Lung microvascular endothelial cell (primary cell): ENCODE results near the gene CIP2A. TPM values are rescaled to one million over a fixed set of nuclear protein-coding genes. Genes with fewer than 3 reads are reported as not detected.

ENCODE experiments used
- DNase-seq, 2 donors: peaks; one replicate each; pipeline versions ENCODE4 v3.0.0 to v3.0.0-alpha.2; 2010; ENCODE audit warnings: low read depth in 2 of 2
- total RNA-seq: library from RNA; depleted of rRNA; stranded (reverse); fragments of >200 nt; gene quantifications from 2 replicates; pipeline ENCODE4 v1.2.1, GENCODE V29; 2014

Gene CIP2A
- total RNA-seq, 1 donor from 2014 or later: 5.0 TPM

GRCh38 chr3:108511490-108511889, 77.7 kb downstream of the CIP2A start:
- DNase-seq: no peak

- DNase-seq: no peak
Observed at GRCh38 chr3:108511055-108511454, 78.2 kb downstream of the CIP2A start.

- DNase-seq: no peak
Observed at GRCh38 chr3:108510496-108510895, 78.7 kb downstream of the CIP2A start, which contains the start of gene MYH15. MYH15 (minus strand) TSS chr3:108510596; CDS start chr3:108510530, 66 bp downstream.

GRCh38 chr3:108509871-108510270, 79.4 kb downstream of the CIP2A start:
- DNase-seq: no peak

GRCh38 chr3:108509263-108509662, 80.0 kb downstream of the CIP2A start:
- peak in 1 of 2 donors; percentile 7 for DNase-seq

GRCh38 chr3:108507902-108508301, 81.3 kb downstream of the CIP2A start:
- no peak for DNase-seq

- DNase-seq: no peak
Observed at GRCh38 chr3:108505811-108506210, 83.4 kb downstream of the CIP2A start.

- DNase-seq: no peak
Observed at GRCh38 chr3:108503722-108504121, 85.5 kb downstream of the CIP2A start.

GRCh38 chr3:108501535-108501934, 87.7 kb downstream of the CIP2A start:
- no peak for DNase-seq

- DNase-seq: no peak
Observed at GRCh38 chr3:108500728-108501127, 88.5 kb downstream of the CIP2A start.

Other genes starting within 250 kb of the CIP2A start
- under 0.01 TPM in 2 replicates for gene MYH15, start 78.8 kb downstream of the CIP2A start, total RNA-seq
- 2.2 and 2.8 TPM in 2 replicates for gene DZIP3, start 284 bp upstream of the CIP2A start, total RNA-seq
- not detected in 2 replicates for gene RETNLB, start 168.0 kb upstream of the CIP2A start, total RNA-seq
- not detected in 2 replicates for gene TRAT1, start 233.3 kb upstream of the CIP2A start, total RNA-seq